ENCODE measurements around the gene RASIP1. TPM values are rescaled to one million over a fixed set of nuclear protein-coding genes. Genes with fewer than 3 reads are reported as not detected.

Gene RASIP1
- total and polyA plus RNA-seq, 2 of the 8 experiments (the other 6 are each of a cell fraction or from before 2014, with no cell fraction given) = 9.3 to 11.4 TPM

DNA sequence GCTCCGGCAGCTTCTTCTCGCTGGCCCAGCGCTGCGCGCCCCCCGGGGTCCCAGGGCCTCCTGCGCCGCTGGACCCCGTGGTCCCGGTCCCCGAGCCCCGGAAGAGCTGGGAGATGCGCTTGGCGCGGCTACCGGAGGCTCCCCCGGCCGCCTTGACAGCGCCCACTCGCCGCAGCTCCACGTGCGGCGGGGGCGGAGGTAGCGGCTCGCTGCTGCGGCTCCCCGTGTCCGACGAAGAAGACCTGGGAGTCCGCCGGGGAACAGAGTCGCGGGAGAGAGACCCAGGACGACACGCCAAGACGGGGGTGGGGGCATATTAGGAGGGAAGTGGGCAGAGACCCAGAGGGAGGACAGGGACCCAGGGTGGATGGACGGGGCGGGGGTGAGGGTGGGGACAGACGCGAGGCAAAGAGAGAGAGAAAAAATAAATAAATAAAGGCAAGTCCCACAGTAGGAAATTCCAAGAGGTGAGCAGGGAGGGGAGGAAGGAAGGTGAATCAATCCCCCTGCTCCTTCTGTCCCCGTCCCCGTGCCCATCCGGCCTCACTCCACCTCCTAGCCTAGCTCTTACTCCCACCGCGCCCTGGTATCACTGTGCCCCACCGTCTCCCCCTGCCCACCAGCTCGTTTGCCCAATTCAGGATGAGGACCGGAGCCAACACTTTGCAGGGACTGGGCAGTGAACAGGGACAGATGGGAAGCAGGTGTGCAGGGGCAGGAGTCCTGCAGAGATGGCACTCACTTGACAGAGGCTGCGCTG, 826 bp downstream of the RASIP1 start:
- ChIA-PET CTCF (ENCODE audit: partially characterized antibody) (interaction anchor here (0.5 to 3.6 kb wide), 14 partner anchors 11 to 471 kb away, joined by 3 to 23 read pairs (median 4); partner anchors contain the start of genes CA11, FUT1 and FUT2), POLR2A (ENCODE audit: partially characterized antibody) (interaction anchor here (0.8 to 4.5 kb wide), 18 partner anchors 9 to 157 kb away, joined by 3 to 22 read pairs (median 6); partner anchors contain the start of genes CA11, FAM83E and FUT2)
- Histone ChIP-seq H2BK120ac (replicated peaks; ENCODE audit: low read depth, low read length) (no peak overlapping the region), H3K4ac (replicated peaks; ENCODE audit: insufficient read length, low read depth, low read length) (no peak overlapping the region), H2AFZ (ENCODE audit: low read length) (0 out of 2 replicates have a peak overlapping the region, but pooled peaks have one; percentile 60), H3K23ac (ENCODE audit: insufficient read length) (no peak overlapping the region), H3K79me2 (ENCODE audit: control insufficient read depth in 1 of 2, insufficient read depth in 2 of 2, low read length in 2 of 2) (no peaks in the 10 kb centered on the region), H3K4me3 (ENCODE audit: extremely low read depth in 1 of 4, insufficient read depth in 2 of 4, low read depth in 3 of 4, low read length in 4 of 4) (peak overlapping the region; percentile 38 to 75 (median 52)), H3K79me1 (ENCODE audit: low read depth, low read length) (no peaks in the 10 kb centered on the region), H3K36me3 (ENCODE audit: control insufficient read depth in 2 of 4, insufficient read depth in 4 of 4, low read length in 3 of 4) (no peaks in the 10 kb centered on the region), H2BK15ac (ENCODE audit: low read length) (peak overlapping the region; percentile 84; the same call in 1 of the 2 replicates), H3K4me1 (replicated peaks in 1 of 4; ENCODE audit: control insufficient read depth in 3 of 4, insufficient read depth in 4 of 4, low read length in 3 of 4) (peaks cover 5 to 26% (median 22%) of the 10 kb centered on the region in 4 experiments), H4K5ac (ENCODE audit: insufficient read length, low read depth, low read length) (no peak overlapping the region), H3K14ac (ENCODE audit: insufficient read length) (no peak overlapping the region), H3K9ac (replicated peaks in 1 of 4; ENCODE audit: extremely low read depth in 1 of 4, low read depth in 3 of 4, low read length in 3 of 4) (no peak overlapping the region), H3K56ac (replicated peaks; ENCODE audit: insufficient read length, low read depth, low read length) (no peak overlapping the region), H4K8ac (ENCODE audit: extremely low read depth, insufficient read depth, low read length) (no peak overlapping the region), H4K91ac (replicated peaks; ENCODE audit: insufficient read length, low read length) (no peak overlapping the region), H2BK12ac (ENCODE audit: low read depth, low read length) (no peak overlapping the region; the same call in 1 of the 2 replicates), H3K23me2 (ENCODE audit: low read depth, low read length) (peaks cover 10% of the 10 kb centered on the region; the same call in 1 of the 2 replicates), H2AK5ac (ENCODE audit: low read depth, low read length) (no peak overlapping the region), H3K18ac (ENCODE audit: extremely low read depth, low read length) (peak overlapping the region; percentile 32; the same call in 1 of the 2 replicates), H2BK20ac (ENCODE audit: low read length) (no peak overlapping the region), H3K27me3 (replicated peaks in 1 of 4; ENCODE audit: control insufficient read depth in 3 of 4, extremely low read depth in 1 of 4, insufficient read depth in 3 of 4, low read length in 3 of 4) (peaks cover 3 to 19% (median 12%) of the 10 kb centered on the region in 4 experiments; a peak in 6 of 7 replicates), H3K4me2 (ENCODE audit: insufficient read depth in 1 of 2, low read depth in 2 of 2, low read length in 2 of 2) (peak overlapping the region; percentile 75 to 95), H4K20me1 (replicated peaks in 1 of 2; ENCODE audit: control insufficient read depth in 1 of 2, insufficient read depth in 2 of 2, low read length in 2 of 2) (no peaks in the 10 kb centered on the region), H3K27ac (ENCODE audit: low read depth, low read length) (no peak overlapping the region), H3K9me3 (ENCODE audit: insufficient read depth in 2 of 2, low read depth in 1 of 2, low read length in 1 of 2) (no peaks in the 10 kb centered on the region), H2BK5ac (ENCODE audit: low read depth, low read length) (no peak overlapping the region)
- DNase-seq (ENCODE audit: low read depth in 1 of 2, low spot score in 2 of 2) (no peak), FAIRE-seq (no peak)
- 7% methylated on average over 30 of the region's 51 CpGs; no CpG with 5 or more reads in 1 of the 2 experiments for WGBS, 2 experiments (ENCODE audit: extremely low coverage in 1 of 2, insufficient coverage in 1 of 2, insufficient read length in 1 of 2, insufficient replicate concordance in 2 of 2, low coverage in 1 of 2, low lambda C conversion rate in 2 of 2, missing lambda C conversion rate in 1 of 2)
- TF ChIP-seq CEBPB (IDR thresholded peaks at IDR 0.05; ENCODE audit: low read depth, low read length) (no peak), EGR1 (IDR thresholded peaks at IDR 0.05; ENCODE audit: borderline replicate concordance, low read depth, low read length) (no peak), SIX5 (IDR thresholded peaks at IDR 0.05; ENCODE audit: low read depth, low read length) (no peak), KDM4A (IDR thresholded peaks at IDR 0.05; ENCODE audit: low read depth, low read length, severe bottlenecking) (peak; percentile 60), EZH2 (IDR thresholded peaks at IDR 0.05; ENCODE audit: low read depth, low read length, severe bottlenecking) (peak; percentile 25), HDAC2 (IDR thresholded peaks at IDR 0.05; ENCODE audit: borderline replicate concordance in 1 of 2, low read depth in 2 of 2, low read length in 2 of 2) (no peak), SIRT6 (IDR thresholded peaks at IDR 0.05; ENCODE audit: low read length) (no peak), HDAC6 (IDR thresholded peaks at IDR 0.05; ENCODE audit: low read depth, low read length) (no peak), KDM1A (IDR thresholded peaks at IDR 0.05; ENCODE audit: borderline replicate concordance, low read length) (no peak), SRF (IDR thresholded peaks at IDR 0.05; ENCODE audit: low read depth, low read length) (no peak), SUZ12 (IDR thresholded peaks at IDR 0.05; ENCODE audit: low read length) (peak; percentile 5; the same call in 1 of the 2 replicates), JUND (IDR thresholded peaks at IDR 0.05; ENCODE audit: low read length) (no peak)

Data from H1 (cell line).